GM10248 (cell line): ENCODE results near the gene GABRP.

Source experiments
- CTCF ChIA-PET: fragments of 300-600 bp; sonication (Branson Sonifier 250); formaldehyde crosslinking; extraction: SDS; loops from one replicate; lab custom pipeline; 2021; ENCODE audit warnings: antibody characterized with exemption; lab: Yijun Ruan, JAX
- POLR2A ChIA-PET: fragments of 350-650 bp; sonication (Branson Sonifier 250); formaldehyde crosslinking; extraction: SDS; loops from one replicate; lab custom pipeline; 2020; ENCODE audit warnings: antibody characterized with exemption; lab: Yijun Ruan, JAX
- DNase-seq: peaks from one replicate; pipeline ENCODE4 v3.0.0; 2012; ENCODE audit errors: extremely low spot score
- TF ChIP-seq, protein P1 (sequence below): IDR thresholded peaks from 2 replicates; pipeline ENCODE4 v1.5.1; 2012; ENCODE audit warnings: mild to moderate bottlenecking, low read depth; ENCODE audit errors: extremely low read depth, missing control alignments, control extremely low read depth

The GABRP gene

DNA sequence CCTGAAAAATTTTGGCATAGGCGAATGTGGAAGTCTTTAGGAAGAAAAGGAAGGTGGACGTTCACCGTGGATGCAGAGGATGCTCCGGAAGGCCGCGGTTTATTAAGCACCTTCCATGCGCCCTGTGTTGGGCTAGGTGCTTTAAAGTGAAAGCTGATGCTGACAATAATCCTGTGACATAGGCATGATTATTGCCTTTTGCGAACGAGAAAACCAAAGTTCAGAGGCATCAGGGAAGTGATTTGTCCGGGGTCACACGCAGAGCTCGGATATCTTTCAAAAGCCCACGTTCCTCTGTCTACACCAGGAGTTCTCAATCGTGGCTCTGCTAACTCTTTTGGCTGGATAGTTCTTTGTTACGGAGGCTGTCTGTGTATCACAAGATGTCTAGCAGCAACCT, 12.0 kb upstream of the GABRP start:
- TF ChIP-seq, protein P1, sequence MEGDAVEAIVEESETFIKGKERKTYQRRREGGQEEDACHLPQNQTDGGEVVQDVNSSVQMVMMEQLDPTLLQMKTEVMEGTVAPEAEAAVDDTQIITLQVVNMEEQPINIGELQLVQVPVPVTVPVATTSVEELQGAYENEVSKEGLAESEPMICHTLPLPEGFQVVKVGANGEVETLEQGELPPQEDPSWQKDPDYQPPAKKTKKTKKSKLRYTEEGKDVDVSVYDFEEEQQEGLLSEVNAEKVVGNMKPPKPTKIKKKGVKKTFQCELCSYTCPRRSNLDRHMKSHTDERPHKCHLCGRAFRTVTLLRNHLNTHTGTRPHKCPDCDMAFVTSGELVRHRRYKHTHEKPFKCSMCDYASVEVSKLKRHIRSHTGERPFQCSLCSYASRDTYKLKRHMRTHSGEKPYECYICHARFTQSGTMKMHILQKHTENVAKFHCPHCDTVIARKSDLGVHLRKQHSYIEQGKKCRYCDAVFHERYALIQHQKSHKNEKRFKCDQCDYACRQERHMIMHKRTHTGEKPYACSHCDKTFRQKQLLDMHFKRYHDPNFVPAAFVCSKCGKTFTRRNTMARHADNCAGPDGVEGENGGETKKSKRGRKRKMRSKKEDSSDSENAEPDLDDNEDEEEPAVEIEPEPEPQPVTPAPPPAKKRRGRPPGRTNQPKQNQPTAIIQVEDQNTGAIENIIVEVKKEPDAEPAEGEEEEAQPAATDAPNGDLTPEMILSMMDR, result no peak
- DNase-seq, result no peak
- ChIA-PET POLR2A (no interaction called here), CTCF (no interaction called here)

- CTCF ChIA-PET, result no interaction called here
- DNase-seq, result no peak
- POLR2A ChIA-PET, result no interaction called here
- TF ChIP-seq, protein P1, result no peak
Observed at GRCh38 chr5:170773024-170773985, 10.2 kb upstream of the GABRP start.

DNA sequence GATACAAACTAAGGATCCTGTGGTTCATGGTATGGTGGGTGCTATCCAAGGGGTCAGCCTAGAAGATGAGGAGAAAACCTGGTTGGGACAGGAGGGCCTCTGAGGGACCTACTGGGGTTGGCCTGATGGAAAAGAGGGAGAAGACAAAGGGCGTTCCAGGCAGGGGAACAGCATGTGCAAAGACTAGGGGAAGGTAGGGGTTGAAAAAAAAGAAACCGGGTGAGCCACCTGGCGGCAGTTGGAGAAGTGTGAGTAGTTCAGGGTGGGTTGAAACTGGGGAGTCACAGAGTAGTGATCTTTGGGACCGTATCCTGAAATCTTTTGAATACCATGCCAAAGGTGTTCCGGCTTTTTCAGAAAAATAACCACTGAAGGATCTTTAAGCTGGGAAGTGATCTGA, 8.7 kb upstream of the GABRP start:
- ChIA-PET POLR2A (no interaction called here), CTCF (no interaction called here)
- no peak for DNase-seq
- TF ChIP-seq, protein P1, result no peak

- ChIA-PET POLR2A (no interaction called here), CTCF (no interaction called here)
- TF ChIP-seq, protein P1, result no peak
- DNase-seq, result no peak
Observed at GRCh38 chr5:170781946-170782345, 1.6 kb upstream of the GABRP start.

DNA sequence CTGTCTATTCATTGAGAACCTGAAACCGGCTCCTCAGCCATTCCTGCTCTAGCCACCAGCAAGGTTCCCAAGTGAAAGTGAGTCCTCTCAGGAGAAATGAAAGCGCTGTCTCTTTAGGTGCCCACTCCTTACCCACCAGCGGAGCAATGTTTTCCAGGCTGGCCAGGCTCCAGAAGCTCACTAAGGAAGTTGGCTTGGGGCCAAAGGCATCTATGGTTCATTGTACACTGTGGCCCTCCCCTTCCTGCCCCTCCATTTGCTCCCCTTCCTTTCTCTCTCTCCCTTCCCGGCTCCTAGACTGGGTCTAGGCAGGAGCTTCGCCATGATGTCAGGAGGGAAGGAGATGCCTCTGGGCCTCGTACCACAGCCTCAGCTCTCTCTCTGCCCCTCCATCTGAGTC, 1.1 kb upstream of the GABRP start:
- no peak for DNase-seq
- CTCF ChIA-PET, result interaction anchor here (2.2 kb wide), 1 partner anchor 13 kb away, joined by 7 read pairs; no protein-coding TSS in a partner anchor
- TF ChIP-seq, protein P1, result no peak
- POLR2A ChIA-PET, result no interaction called here

DNA sequence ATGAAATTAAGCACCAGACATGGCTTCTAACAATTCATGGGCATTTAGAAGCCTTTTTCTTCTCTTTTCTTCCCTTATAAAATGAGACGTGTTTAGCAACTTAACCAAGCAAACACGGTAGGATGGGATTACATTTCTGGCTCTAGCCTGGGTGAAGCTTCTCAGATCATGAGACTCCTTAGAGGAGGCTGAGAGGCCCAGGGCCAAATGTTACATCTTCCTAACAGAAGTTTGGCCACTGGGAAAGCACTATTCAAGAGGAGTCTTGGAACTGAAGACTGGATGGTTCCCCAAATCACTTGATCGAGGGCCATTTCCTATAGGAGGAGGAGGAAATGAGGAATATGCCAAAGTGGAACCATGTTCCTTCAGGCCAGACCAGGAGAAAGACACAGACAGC, 1.9 kb downstream of the GABRP start:
- ChIA-PET CTCF (interaction anchor here (0.8 kb wide), 1 partner anchor 147 kb away, joined by 3 read pairs; no protein-coding TSS in a partner anchor), POLR2A (no interaction called here)
- no peak for DNase-seq
- TF ChIP-seq, protein P1, result no peak
